H9 (cell line): ENCODE data around the gene FMN1. TPM values are rescaled to one million over a fixed set of nuclear protein-coding genes. Genes with fewer than 3 reads are reported as not detected.

Experiments
- DNase-seq: peaks from one replicate; pipeline ENCODE4 v3.0.0-alpha.2; 2017
- H2AFZ ChIP-seq: one replicate; pipeline ENCODE4 v1.6.1; 2013; ENCODE audit warnings: mild to moderate bottlenecking, low read length, control low read depth, moderate library complexity
- H2AK5ac ChIP-seq: 2 replicates; pipeline ENCODE4 v1.6.1; 2013; ENCODE audit warnings: low read length, control low read depth, mixed read lengths; ENCODE audit not compliant: insufficient read length
- H2BK120ac ChIP-seq: one replicate; pipeline ENCODE4 v1.6.1; 2013; ENCODE audit warnings: low read depth, mild to moderate bottlenecking, low read length, control low read depth, inconsistent platforms; ENCODE audit not compliant: poor library complexity, severe bottlenecking
- H2BK12ac ChIP-seq: 2 replicates; pipeline ENCODE4 v1.6.1; 2013; ENCODE audit warnings: low read length, control low read depth, mixed read lengths, low read depth; ENCODE audit not compliant: insufficient read length
- H2BK15ac ChIP-seq: 2 replicates; pipeline ENCODE4 v1.6.1; 2013; ENCODE audit warnings: low read depth, low read length, control low read depth
- H2BK20ac ChIP-seq: one replicate; pipeline ENCODE4 v1.6.1; 2013; ENCODE audit warnings: low read depth, mild to moderate bottlenecking, low read length, control low read depth, inconsistent platforms; ENCODE audit not compliant: poor library complexity, severe bottlenecking
- H2BK5ac ChIP-seq: 2 replicates; pipeline ENCODE4 v1.6.1; 2013; ENCODE audit warnings: low read length, control low read depth, mixed read lengths; ENCODE audit not compliant: insufficient read length
- H3K14ac ChIP-seq: 2 replicates; pipeline ENCODE4 v1.6.1; 2013; ENCODE audit warnings: low read length, control low read depth; ENCODE audit not compliant: insufficient read depth
- H3K18ac ChIP-seq: 2 replicates; pipeline ENCODE4 v1.6.1; 2013; ENCODE audit warnings: low read depth, mild to moderate bottlenecking, mixed read lengths, low read length, control low read depth; ENCODE audit not compliant: insufficient read length
- H3K23ac ChIP-seq: 2 replicates; pipeline ENCODE4 v1.6.1; 2013; ENCODE audit warnings: low read length, control low read depth, mixed read lengths, low read depth; ENCODE audit not compliant: insufficient read length
- H3K23me2 ChIP-seq: 2 replicates; pipeline ENCODE4 v1.6.1; 2013; ENCODE audit warnings: low read depth, mild to moderate bottlenecking, mixed read lengths, low read length, control low read depth; ENCODE audit not compliant: insufficient read length, poor library complexity, severe bottlenecking
- H3K27ac ChIP-seq: 2 replicates; pipeline ENCODE4 v1.5.1; 2013; ENCODE audit warnings: low read length, control low read depth, mixed read lengths, low read depth; ENCODE audit not compliant: insufficient read length
- H3K27me3 ChIP-seq: 2 replicates; pipeline ENCODE4 v1.6.1; 2013; ENCODE audit warnings: low read length, control low read depth, inconsistent platforms; ENCODE audit not compliant: insufficient read depth
- H3K4ac ChIP-seq: 2 replicates; pipeline ENCODE4 v1.6.1; 2013; ENCODE audit warnings: low read depth, mild to moderate bottlenecking, control low read depth, inconsistent platforms, low read length, moderate library complexity
- H3K4me1 ChIP-seq: 2 replicates; pipeline ENCODE4 v1.6.1; 2013; ENCODE audit warnings: low read length, control low read depth, inconsistent platforms; ENCODE audit not compliant: insufficient read depth
- H3K4me2 ChIP-seq: 2 replicates; pipeline ENCODE4 v1.6.1; 2013; ENCODE audit warnings: low read length, control low read depth, mixed read lengths; ENCODE audit not compliant: insufficient read length, insufficient read depth
- H3K56ac ChIP-seq: 2 replicates; pipeline ENCODE4 v1.6.1; 2013; ENCODE audit warnings: low read depth, mild to moderate bottlenecking, mixed read lengths, low read length, control low read depth; ENCODE audit not compliant: insufficient read length
- H3K79me1 ChIP-seq: 2 replicates; pipeline ENCODE4 v1.6.1; 2013; ENCODE audit warnings: low read depth, mild to moderate bottlenecking, moderate library complexity, low read length, control low read depth, inconsistent platforms; ENCODE audit not compliant: insufficient read depth, poor library complexity, severe bottlenecking
- H3K79me2 ChIP-seq: 2 replicates; pipeline ENCODE4 v1.6.1; 2013; ENCODE audit warnings: low read length, control low read depth, inconsistent platforms; ENCODE audit not compliant: insufficient read depth
- H3K9ac ChIP-seq: 2 replicates; pipeline ENCODE4 v1.6.1; 2013; ENCODE audit warnings: low read length, control low read depth, mixed read lengths; ENCODE audit not compliant: insufficient read length; ENCODE audit errors: extremely low read depth
- H3K9me3 ChIP-seq: one replicate; pipeline ENCODE4 v1.6.1; 2013; ENCODE audit warnings: low read depth, low read length, inconsistent platforms; ENCODE audit not compliant: control insufficient read depth
- H3T11ph ChIP-seq: one replicate; pipeline ENCODE4 v1.6.1; 2013; ENCODE audit warnings: mild to moderate bottlenecking, low read length, control low read depth, inconsistent platforms
- H4K20me1 ChIP-seq: one replicate; pipeline ENCODE4 v1.6.1; 2013; ENCODE audit not compliant: control insufficient read depth, insufficient read length, insufficient read depth
- H4K5ac ChIP-seq: 2 replicates; pipeline ENCODE4 v1.6.1; 2013; ENCODE audit warnings: low read depth, mild to moderate bottlenecking, mixed read lengths, low read length, control low read depth; ENCODE audit not compliant: insufficient read length
- H4K8ac ChIP-seq: replicated peaks from 2 replicates; pipeline ENCODE4 v1.6.1; 2013; ENCODE audit warnings: low read length, control low read depth, mixed read lengths, low read depth; ENCODE audit not compliant: insufficient read length
- H4K91ac ChIP-seq: 2 replicates; pipeline ENCODE4 v1.6.1; 2013; ENCODE audit warnings: low read depth, mild to moderate bottlenecking, moderate library complexity, mixed read lengths, low read length, control low read depth; ENCODE audit not compliant: insufficient read length
- H3K27ac Mint-ChIP-seq, 3 experiments: 2 replicates in 2 of 3; 3 replicates in 1 of 3; pipeline ENCODE4 v1.8.0; 2020 to 2021; ENCODE audit warnings: mixed read lengths in 3 of 3, mild to moderate bottlenecking in 1 of 3, moderate library complexity in 1 of 3
- H3K27me3 Mint-ChIP-seq: 2 replicates; pipeline ENCODE4 v1.8.0; 2021; ENCODE audit warnings: low read depth, mild to moderate bottlenecking, moderate library complexity, mixed read lengths
- H3K36me3 Mint-ChIP-seq, 3 experiments: 2 replicates in 2 of 3; 3 replicates in 1 of 3; pipeline ENCODE4 v1.8.0; 2020 to 2021; ENCODE audit warnings: low read depth in 3 of 3, mixed read lengths in 3 of 3; ENCODE audit not compliant: insufficient read depth in 1 of 3
- H3K4me1 Mint-ChIP-seq, 2 experiments: 2 replicates each; pipeline ENCODE4 v1.8.0; 2020; ENCODE audit warnings: mixed read lengths in 2 of 2
- H3K4me3 Mint-ChIP-seq, 2 experiments: 2 replicates in 1 of 2; 3 replicates in 1 of 2; pipeline ENCODE4 v1.8.0; 2020 to 2021; ENCODE audit warnings: mild to moderate bottlenecking in 2 of 2, mixed read lengths in 2 of 2, moderate library complexity in 1 of 2
- H3K9me3 Mint-ChIP-seq, 2 experiments: 2 replicates in 1 of 2; 3 replicates in 1 of 2; pipeline ENCODE4 v1.8.0; 2020; ENCODE audit warnings: mild to moderate bottlenecking in 2 of 2, mixed read lengths in 2 of 2, moderate library complexity in 1 of 2
- WGBS: extraction: QIAGEN DNeasy Blood & Tissue Kit; methylation state at CpG from one replicate; pipeline ENCODE4 v1.1.7; 2013; ENCODE audit warnings: missing lambda C conversion rate, low lambda C conversion rate, mixed read lengths; ENCODE audit not compliant: insufficient read length; ENCODE audit errors: extremely low coverage; 5-methylcytosine and 5-hydroxymethylcytosine counted together
- total RNA-seq: library from RNA; stranded (reverse); gene quantifications from 2 replicates; pipeline ENCODE4 v1.2.1, GENCODE V29; 2021
- TF ChIP-seq, protein P1 (sequence below): fragments of 200-600 bp; sonication (generic); conservative IDR thresholded peaks from 3 replicates; pipeline ENCODE4 v1.8.0; 2021; ENCODE audit warnings: antibody characterized with exemption, mild to moderate bottlenecking

FMN1 gene
- total RNA-seq, 1 experiment from 2014 or later = 1.9 TPM

DNA sequence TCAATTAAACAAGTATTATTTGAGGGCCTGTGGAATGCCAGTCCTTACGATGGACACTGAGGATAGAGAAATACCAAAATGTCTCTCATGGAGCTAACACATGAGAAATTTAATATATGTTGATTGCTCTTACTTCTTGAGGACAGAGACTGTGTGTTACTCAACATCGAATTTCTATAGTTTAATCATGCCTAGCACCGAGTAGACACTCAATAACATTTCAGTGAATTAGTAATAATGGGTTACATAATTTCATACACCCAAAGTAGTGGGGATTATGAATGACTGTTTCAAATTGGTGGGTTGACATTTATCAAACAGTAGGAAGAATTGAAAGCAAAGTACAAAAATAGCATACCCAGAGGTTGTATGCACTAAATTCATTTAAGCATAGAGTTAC is 11.2 kb downstream of the FMN1 start:
- Histone ChIP-seq H4K20me1 (no peaks in the 10 kb centered on the region), H3K27me3 (no peaks in the 10 kb centered on the region), H4K8ac (no peak overlapping the region), H2BK12ac (no peak overlapping the region), H3K18ac (no peak overlapping the region), H3K23me2 (no peaks in the 10 kb centered on the region), H3K56ac (no peak overlapping the region), H3K4ac (no peak overlapping the region), H4K91ac (no peak overlapping the region), H3K79me2 (no peaks in the 10 kb centered on the region), H3K79me1 (no peaks in the 10 kb centered on the region), H4K5ac (no peak overlapping the region), H3K9ac (no peak overlapping the region), H2BK20ac (no peak overlapping the region), H3K9me3 (no peaks in the 10 kb centered on the region), H3K23ac (no peak overlapping the region), H2AK5ac (no peak overlapping the region), H2BK5ac (no peak overlapping the region), H2BK15ac (no peak overlapping the region), H3K4me2 (no peak overlapping the region), H2AFZ (no peak overlapping the region), H3T11ph (no peak overlapping the region), H3K27ac (no peak overlapping the region), H3K14ac (no peak overlapping the region), H2BK120ac (no peak overlapping the region), H3K4me1 (no peaks in the 10 kb centered on the region; the same call in 1 of the 2 replicates)
- TF ChIP-seq, protein P1, sequence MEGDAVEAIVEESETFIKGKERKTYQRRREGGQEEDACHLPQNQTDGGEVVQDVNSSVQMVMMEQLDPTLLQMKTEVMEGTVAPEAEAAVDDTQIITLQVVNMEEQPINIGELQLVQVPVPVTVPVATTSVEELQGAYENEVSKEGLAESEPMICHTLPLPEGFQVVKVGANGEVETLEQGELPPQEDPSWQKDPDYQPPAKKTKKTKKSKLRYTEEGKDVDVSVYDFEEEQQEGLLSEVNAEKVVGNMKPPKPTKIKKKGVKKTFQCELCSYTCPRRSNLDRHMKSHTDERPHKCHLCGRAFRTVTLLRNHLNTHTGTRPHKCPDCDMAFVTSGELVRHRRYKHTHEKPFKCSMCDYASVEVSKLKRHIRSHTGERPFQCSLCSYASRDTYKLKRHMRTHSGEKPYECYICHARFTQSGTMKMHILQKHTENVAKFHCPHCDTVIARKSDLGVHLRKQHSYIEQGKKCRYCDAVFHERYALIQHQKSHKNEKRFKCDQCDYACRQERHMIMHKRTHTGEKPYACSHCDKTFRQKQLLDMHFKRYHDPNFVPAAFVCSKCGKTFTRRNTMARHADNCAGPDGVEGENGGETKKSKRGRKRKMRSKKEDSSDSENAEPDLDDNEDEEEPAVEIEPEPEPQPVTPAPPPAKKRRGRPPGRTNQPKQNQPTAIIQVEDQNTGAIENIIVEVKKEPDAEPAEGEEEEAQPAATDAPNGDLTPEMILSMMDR = no peak
- H3K4me3 Mint-ChIP-seq = no peak overlapping the region
- no peaks in the 10 kb centered on the region for H3K27me3 Mint-ChIP-seq
- peaks cover 19 to 36% of the 10 kb centered on the region in 2 experiments for H3K4me1 Mint-ChIP-seq
- H3K27ac Mint-ChIP-seq = no peak overlapping the region
- H3K36me3 Mint-ChIP-seq = no peaks in the 10 kb centered on the region
- no peaks in the 10 kb centered on the region for H3K9me3 Mint-ChIP-seq
- WGBS = no CpG with 5 or more reads among the region's 3 CpGs
- DNase-seq = no peak
